WTC11 (cell line): ENCODE results near the gene PEX11B. TPM values are rescaled to one million over a fixed set of nuclear protein-coding genes. Genes with fewer than 3 reads are reported as not detected.

Experiments
- ATAC-seq: fragments of 200-7000 bp; cut with Tn5 transposase; 2 replicates; pipeline ENCODE4 v1.10.0; 2021; ENCODE audit warnings: mild to moderate bottlenecking, moderate library complexity
- CTCF ChIA-PET: fragments of 300-600 bp; sonication (Branson Sonifier 250); formaldehyde crosslinking; loops from one replicate; lab custom pipeline; 2021; ENCODE audit warnings: antibody characterized with exemption; lab: Charles Lee
- POLR2A ChIA-PET: fragments of 350-600 bp; sonication (Branson Sonifier 250); formaldehyde crosslinking; loops from one replicate; lab custom pipeline; 2021; ENCODE audit warnings: antibody characterized with exemption; lab: Charles Lee
- DNase-seq: peaks from one replicate; pipeline ENCODE4 v3.0.0; 2021; ENCODE audit warnings: low spot score
- H3K27ac Mint-ChIP-seq: 2 replicates; pipeline ENCODE4 v1.8.0; 2021; ENCODE audit warnings: mixed read lengths
- H3K27me3 Mint-ChIP-seq: 2 replicates; pipeline ENCODE4 v1.8.0; 2021; ENCODE audit warnings: low read depth, mild to moderate bottlenecking, moderate library complexity, mixed read lengths
- H3K36me3 Mint-ChIP-seq: 2 replicates; pipeline ENCODE4 v1.8.0; 2021; ENCODE audit warnings: mixed read lengths
- H3K4me1 Mint-ChIP-seq: 2 replicates; pipeline ENCODE4 v1.8.0; 2022; ENCODE audit warnings: mixed read lengths
- H3K4me3 Mint-ChIP-seq: 2 replicates; pipeline ENCODE4 v1.8.0; 2021; ENCODE audit warnings: mild to moderate bottlenecking, moderate library complexity, mixed read lengths
- H3K9me3 Mint-ChIP-seq: 2 replicates; pipeline ENCODE4 v1.8.0; 2021; ENCODE audit warnings: mixed read lengths
- AR ChIP-seq: fragments of 250-450 bp; sonication (Bioruptor Pico); IDR thresholded peaks from 2 replicates; pipeline ENCODE4 v1.9.0; 2021; ENCODE audit warnings: mild to moderate bottlenecking
- CBFB ChIP-seq: sonication (generic); formaldehyde crosslinking; IDR thresholded peaks from 2 replicates; pipeline ENCODE4 v1.8.1; 2022; ENCODE audit warnings: mild to moderate bottlenecking, low read depth, missing genetic modification reagents
- ETV6 ChIP-seq: sonication (generic); formaldehyde crosslinking; IDR thresholded peaks from 2 replicates; pipeline ENCODE4 v1.8.1; 2022; ENCODE audit warnings: mild to moderate bottlenecking, missing genetic modification reagents
- GABPB1 ChIP-seq: sonication (generic); formaldehyde crosslinking; IDR thresholded peaks from 2 replicates; pipeline ENCODE4 v1.8.1; 2023; ENCODE audit warnings: mild to moderate bottlenecking, missing genetic modification reagents
- JAZF1 ChIP-seq: fragments of 250-450 bp; sonication (Bioruptor Pico); IDR thresholded peaks from 2 replicates; pipeline ENCODE4 v1.9.0; 2021; ENCODE audit warnings: moderate library complexity, mild to moderate bottlenecking, inconsistent platforms
- JUN ChIP-seq: sonication (generic); formaldehyde crosslinking; IDR thresholded peaks from 2 replicates; pipeline ENCODE4 v1.8.0; 2023; ENCODE audit warnings: mild to moderate bottlenecking, missing genetic modification reagents
- NR1H2 ChIP-seq: sonication (generic); formaldehyde crosslinking; IDR thresholded peaks from 2 replicates; pipeline ENCODE4 v1.9.0; 2021; ENCODE audit warnings: mild to moderate bottlenecking, moderate library complexity, missing genetic modification reagents
- OVOL2 ChIP-seq: fragments of 250-450 bp; sonication (Bioruptor Pico); IDR thresholded peaks from 2 replicates; pipeline ENCODE4 v1.9.0; 2021; ENCODE audit warnings: mild to moderate bottlenecking, borderline replicate concordance
- RELA ChIP-seq: sonication (generic); formaldehyde crosslinking; IDR thresholded peaks from 2 replicates; pipeline ENCODE4 v1.8.1; 2022; ENCODE audit warnings: missing genetic modification reagents, mild to moderate bottlenecking, borderline replicate concordance
- SMAD4 ChIP-seq: sonication (generic); formaldehyde crosslinking; IDR thresholded peaks from 2 replicates; pipeline ENCODE4 v1.8.0; 2022; ENCODE audit warnings: mild to moderate bottlenecking, missing genetic modification reagents
- SOX15 ChIP-seq: fragments of 250-450 bp; sonication (Bioruptor Pico); IDR thresholded peaks from 2 replicates; pipeline ENCODE4 v1.9.0; 2021; ENCODE audit warnings: mild to moderate bottlenecking
- SP1 ChIP-seq: sonication (generic); formaldehyde crosslinking; conservative IDR thresholded peaks from 2 replicates; pipeline ENCODE4 v1.8.1; 2022; ENCODE audit warnings: missing genetic modification reagents
- USF1 ChIP-seq: sonication (generic); formaldehyde crosslinking; IDR thresholded peaks from 2 replicates; pipeline ENCODE4 v1.8.0; 2022; ENCODE audit warnings: mild to moderate bottlenecking, missing genetic modification reagents
- USF2 ChIP-seq: sonication (generic); formaldehyde crosslinking; IDR thresholded peaks from 2 replicates; pipeline ENCODE4 v1.8.1; 2023; ENCODE audit warnings: mild to moderate bottlenecking, missing genetic modification reagents, moderate library complexity
- ZBTB21 ChIP-seq: sonication (generic); formaldehyde crosslinking; IDR thresholded peaks from 2 replicates; pipeline ENCODE4 v1.8.1; 2023; ENCODE audit warnings: mild to moderate bottlenecking, missing genetic modification reagents, borderline replicate concordance
- ZNF138 ChIP-seq: sonication (generic); formaldehyde crosslinking; conservative IDR thresholded peaks from 2 replicates; pipeline ENCODE4 v1.8.1; 2022; ENCODE audit warnings: mild to moderate bottlenecking, moderate library complexity, missing genetic modification reagents
- ZNF263 ChIP-seq: sonication (generic); formaldehyde crosslinking; IDR thresholded peaks from 2 replicates; pipeline ENCODE4 v1.8.1; 2022; ENCODE audit warnings: low read depth, mild to moderate bottlenecking, moderate library complexity, missing genetic modification reagents
- ZNF396 ChIP-seq: fragments of 250-450 bp; sonication (Bioruptor Pico); IDR thresholded peaks from 2 replicates; pipeline ENCODE4 v1.8.0; 2021; ENCODE audit warnings: mild to moderate bottlenecking, moderate library complexity, borderline replicate concordance
- ZNF416 ChIP-seq: fragments of 250-450 bp; sonication (Bioruptor Pico); IDR thresholded peaks from 2 replicates; pipeline ENCODE4 v1.9.0; 2021; ENCODE audit warnings: mild to moderate bottlenecking, inconsistent platforms
- ZNF425 ChIP-seq: fragments of 250-450 bp; sonication (Bioruptor Pico); conservative IDR thresholded peaks from 2 replicates; pipeline ENCODE4 v1.9.0; 2021; ENCODE audit warnings: mild to moderate bottlenecking
- ZNF512 ChIP-seq: sonication (generic); formaldehyde crosslinking; IDR thresholded peaks from 2 replicates; pipeline ENCODE4 v1.8.1; 2022; ENCODE audit warnings: missing genetic modification reagents, borderline replicate concordance
- total RNA-seq: library from RNA; stranded (reverse); gene quantifications from 3 replicates; pipeline ENCODE4 v1.2.3, GENCODE V29; 2021

Gene PEX11B
- total RNA-seq, 1 experiment from 2014 or later, result 11.8 TPM

- no peak for TF ChIP-seq SOX15 (CRISPR knock-in tag)
- TF ChIP-seq ZNF425, result no peak
- no peak for TF ChIP-seq ZBTB21 (CRISPR knock-in tag)
- TF ChIP-seq ZNF138, result no peak
- no peak for TF ChIP-seq CBFB
- TF ChIP-seq, all 79 proteins: peak for 0
Observed at GRCh38 chr1:145887631-145888030, 30.9 kb downstream of the PEX11B start (continued).

GRCh38 chr1:145886816-145887215, 31.7 kb downstream of the PEX11B start:
- ATAC-seq (no peak), DNase-seq (no peak)
- no peak for TF ChIP-seq JUN (CRISPR knock-in tag)
- TF ChIP-seq AR (CRISPR knock-in tag), result no peak
- TF ChIP-seq SMAD4 (CRISPR knock-in tag), result no peak
- TF ChIP-seq GABPB1, result no peak
- no peak for TF ChIP-seq OVOL2
- TF ChIP-seq USF2 (CRISPR knock-in tag), result no peak
- TF ChIP-seq RELA, result no peak
- TF ChIP-seq JAZF1 (CRISPR knock-in tag), result no peak
- no peak for TF ChIP-seq CBFB
- no peak for TF ChIP-seq ZNF512 (CRISPR knock-in tag)
- TF ChIP-seq ETV6 (CRISPR knock-in tag), result no peak
- no peak for TF ChIP-seq SP1
- TF ChIP-seq ZNF396 (CRISPR knock-in tag), result no peak
- TF ChIP-seq ZNF263, result no peak
- TF ChIP-seq ZNF416 (CRISPR knock-in tag), result no peak
- TF ChIP-seq USF1 (CRISPR knock-in tag), result no peak
- no peak for TF ChIP-seq NR1H2 (CRISPR knock-in tag)
- H3K36me3 Mint-ChIP-seq, result no peaks in the 10 kb centered on the region
- ChIA-PET POLR2A (interaction anchor here (0.6 to 2.0 kb wide), 2 partner anchors 15 to 27 kb away, joined by 4 to 10 read pairs; partner anchors contain the start of gene PIAS3), CTCF (interaction anchor here (1.1 to 3.3 kb wide), 10 partner anchors 14 to 121 kb away, joined by 3 to 40 read pairs (median 7); partner anchors contain the start of genes ITGA10, NUDT17, PIAS3 and RBM8A)
- H3K4me1 Mint-ChIP-seq, result peaks cover 21% of the 10 kb centered on the region
- H3K27ac Mint-ChIP-seq, result peak overlapping the region; percentile 29
- H3K27me3 Mint-ChIP-seq, result peaks cover 35% of the 10 kb centered on the region
- H3K4me3 Mint-ChIP-seq, result peak overlapping the region; percentile 79
- H3K9me3 Mint-ChIP-seq, result no peaks in the 10 kb centered on the region
